ENCODE measurements around the gene TMEM119.
"Not testable (repeated sequence)": the region's sequence is repeated elsewhere in the genome, so short reads cannot be mapped to it uniquely, and the experiment has no call there.

The TMEM119 gene

DNA sequence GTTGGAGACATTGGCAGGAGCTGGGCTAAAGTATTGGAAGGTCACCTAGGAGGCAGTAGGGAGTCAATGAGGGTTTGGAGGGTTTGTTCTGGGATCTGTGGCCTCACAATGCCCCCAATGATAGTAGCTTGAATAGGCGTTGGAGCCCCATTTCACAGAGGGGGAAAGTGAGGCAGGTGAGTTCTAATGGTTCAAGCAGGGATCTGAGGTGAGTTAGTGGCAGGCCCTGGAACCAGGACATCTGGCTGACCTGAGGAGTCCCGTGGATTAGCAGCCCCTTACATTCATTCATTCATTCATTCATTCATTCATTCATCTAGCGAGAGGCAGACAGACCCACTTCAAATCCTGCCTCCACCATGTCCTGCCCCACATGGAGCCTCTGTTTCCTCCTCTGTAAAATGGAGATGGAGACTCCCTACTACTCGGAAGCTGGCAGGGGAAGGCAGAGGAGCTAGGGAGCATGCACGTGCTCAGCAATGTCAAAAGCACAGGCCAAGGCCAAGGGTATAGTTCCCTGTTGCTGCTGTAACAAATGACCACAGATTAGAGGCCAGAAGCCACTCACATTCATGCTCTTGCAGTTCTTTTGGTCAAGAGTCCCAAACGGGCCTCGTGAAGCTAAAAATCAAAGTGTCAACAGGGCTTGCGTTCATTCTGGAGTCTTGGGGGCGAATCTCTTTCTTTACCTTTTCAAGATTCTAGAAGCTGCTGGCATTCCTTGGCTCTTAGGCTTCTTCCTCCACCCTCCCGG is 2.2 kb upstream of the TMEM119 start:
- DNase-seq (ENCODE audit: low spot score) = no peak

DNA sequence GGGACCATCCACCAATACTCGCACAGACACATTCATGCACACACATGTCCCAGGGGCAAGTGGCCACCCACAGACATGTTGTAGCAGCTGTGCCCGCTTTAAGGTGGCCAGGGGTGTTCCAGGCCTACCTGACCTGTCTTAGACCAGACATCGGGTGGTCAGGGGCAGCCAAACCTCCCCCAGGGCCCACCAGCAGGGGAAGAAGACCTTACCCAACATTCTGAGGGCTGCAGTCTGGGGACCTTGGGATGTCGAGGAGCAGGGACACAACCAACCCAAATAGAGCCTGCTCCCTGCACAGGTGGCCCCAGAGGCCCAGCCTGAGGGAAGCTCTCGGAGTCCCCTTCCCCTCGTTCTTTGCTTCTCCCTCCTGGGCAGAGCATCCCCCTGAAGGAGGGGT is 1.7 kb upstream of the TMEM119 start:
- no peak for DNase-seq (ENCODE audit: low spot score)

DNA sequence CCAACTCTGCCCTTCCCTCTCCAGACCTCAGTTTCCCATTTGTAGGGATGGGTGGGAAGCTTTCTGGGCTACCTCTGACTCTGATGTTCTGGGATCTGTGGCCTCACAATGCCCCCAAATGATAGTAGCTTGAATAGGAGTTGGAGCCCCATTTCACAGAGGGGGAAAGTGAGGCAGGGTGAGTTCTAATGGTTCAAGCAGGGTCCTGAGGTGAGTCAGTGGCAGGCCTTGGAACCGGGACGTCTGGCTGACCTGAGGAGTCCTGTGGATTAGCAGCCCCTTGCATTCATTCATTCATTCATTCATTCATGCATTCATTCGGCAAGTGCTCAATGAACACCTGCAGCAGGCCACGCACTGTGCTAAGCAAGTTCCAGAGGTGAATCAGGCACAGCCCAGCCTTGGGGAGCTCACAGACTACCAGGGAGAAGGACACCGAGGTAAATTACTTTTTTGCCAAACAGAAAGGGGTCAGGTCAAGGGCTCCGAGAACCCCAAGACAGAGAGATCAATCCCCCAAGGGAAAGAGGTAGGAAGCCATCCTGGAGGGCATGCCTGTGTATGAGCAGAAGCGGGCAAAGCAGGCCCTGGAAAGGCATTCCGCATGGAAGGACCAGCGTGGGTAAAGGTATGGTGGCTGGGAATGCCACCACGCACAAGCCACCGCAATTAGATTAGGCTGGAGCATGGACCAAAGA is 818 bp upstream of the TMEM119 start:
- DNase-seq (ENCODE audit: low spot score) = no peak

DNA sequence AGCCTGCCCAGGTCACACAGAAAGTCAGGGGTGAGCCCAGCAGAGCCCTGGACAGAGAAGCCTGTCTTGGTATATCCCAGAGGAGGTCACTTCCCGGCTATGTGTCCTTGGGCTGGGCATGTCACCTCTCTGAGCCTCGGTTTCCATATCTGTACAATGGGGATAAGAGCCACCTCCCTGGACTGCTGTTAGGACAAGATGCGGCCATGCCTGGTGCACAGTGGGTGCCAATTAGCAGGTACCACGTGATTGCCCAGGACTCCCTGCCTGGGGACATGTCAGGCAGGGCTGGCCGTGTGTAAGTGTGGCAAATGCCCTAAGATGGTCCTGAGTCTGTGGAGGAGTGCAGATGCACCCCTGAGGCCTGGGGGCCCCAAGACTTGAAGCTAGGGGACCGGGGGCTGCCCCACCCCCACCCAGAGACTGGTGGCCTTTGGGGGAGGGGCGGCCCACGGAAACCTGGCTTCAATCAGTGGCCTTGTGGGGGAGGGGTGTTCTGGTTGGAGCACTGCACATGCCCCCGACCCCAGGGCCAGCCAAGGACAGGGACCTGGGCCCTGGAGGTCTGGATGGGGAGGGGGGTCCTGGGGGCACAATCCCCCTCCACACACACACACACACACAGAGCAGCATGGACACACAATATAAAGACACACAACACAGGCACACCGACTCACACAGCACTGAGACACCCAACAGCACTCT is 878 bp downstream of the TMEM119 start:
- DNase-seq (ENCODE audit: low spot score) = no peak

DNA sequence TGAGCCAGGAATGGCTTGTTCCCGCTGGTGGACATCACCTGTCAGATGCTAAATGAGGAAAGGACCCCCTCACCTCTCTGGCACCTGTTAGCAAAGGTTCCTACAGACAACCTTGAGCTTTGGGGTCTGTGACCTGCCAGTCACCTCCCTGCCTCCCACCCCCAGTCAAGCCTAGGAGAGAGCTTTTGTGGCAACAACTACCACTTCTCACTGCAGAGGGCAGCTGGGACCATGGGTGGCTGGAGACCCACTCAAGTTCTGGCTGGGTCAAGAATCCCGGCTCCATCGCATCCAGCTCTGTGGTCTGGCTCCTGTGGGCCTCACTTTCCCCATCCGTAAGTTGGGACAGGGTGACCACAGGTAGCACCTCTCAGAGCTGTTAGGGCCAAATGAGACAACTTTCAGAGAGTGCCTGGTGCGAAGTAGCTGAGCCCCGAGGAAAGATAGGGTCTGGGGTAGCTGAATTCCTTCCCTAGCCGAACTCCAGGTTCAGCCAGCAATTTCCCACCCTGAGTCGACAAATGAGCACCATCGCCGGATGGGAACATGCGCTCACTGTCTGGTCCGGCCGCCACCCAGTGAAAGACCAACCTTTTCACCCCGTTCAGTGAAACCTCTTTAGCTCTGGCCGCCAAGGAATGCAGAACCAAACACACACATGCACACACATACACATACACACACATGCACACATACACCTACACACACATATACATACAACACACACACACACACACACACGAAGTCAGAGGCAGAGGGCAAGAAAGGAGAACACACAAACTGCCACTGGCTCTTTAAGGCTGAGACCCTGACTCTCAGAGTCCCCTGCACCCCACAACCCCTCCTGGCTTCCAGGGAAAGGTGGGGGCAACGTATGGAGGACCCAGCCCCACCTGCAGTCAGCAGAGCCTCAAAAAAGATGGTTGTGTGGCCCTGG is 1.9 kb downstream of the TMEM119 start:
- DNase-seq (ENCODE audit: low spot score) = no peak

DNA sequence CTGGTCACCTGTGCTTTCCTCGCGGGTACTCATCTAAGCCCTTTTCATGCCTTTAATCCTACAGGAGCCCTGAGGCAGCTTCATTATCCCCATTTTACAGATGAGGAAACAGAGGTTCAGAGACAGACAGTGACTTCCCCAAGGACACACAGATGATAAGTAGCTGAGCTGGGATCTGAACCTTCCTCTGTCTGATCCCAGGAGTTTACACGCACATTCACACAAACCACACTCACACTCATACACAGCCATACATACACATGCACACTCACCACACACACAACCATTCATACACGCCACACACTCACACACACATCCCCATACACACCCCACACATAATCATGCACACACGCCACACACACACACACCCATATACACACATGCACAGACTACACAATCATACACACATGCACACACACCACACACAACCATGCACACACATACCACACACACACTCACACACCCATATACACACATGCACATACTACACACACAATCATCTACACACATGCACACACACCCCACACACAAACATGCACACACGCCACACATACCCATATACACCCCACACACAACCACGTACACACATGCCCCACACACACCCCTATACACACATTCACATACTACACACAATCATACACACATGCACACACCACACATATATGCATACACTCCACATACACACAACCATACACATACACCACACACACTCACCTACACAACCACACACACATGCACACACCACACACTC is 2.7 kb downstream of the TMEM119 start:
- no peak for DNase-seq (ENCODE audit: low spot score)

DNA sequence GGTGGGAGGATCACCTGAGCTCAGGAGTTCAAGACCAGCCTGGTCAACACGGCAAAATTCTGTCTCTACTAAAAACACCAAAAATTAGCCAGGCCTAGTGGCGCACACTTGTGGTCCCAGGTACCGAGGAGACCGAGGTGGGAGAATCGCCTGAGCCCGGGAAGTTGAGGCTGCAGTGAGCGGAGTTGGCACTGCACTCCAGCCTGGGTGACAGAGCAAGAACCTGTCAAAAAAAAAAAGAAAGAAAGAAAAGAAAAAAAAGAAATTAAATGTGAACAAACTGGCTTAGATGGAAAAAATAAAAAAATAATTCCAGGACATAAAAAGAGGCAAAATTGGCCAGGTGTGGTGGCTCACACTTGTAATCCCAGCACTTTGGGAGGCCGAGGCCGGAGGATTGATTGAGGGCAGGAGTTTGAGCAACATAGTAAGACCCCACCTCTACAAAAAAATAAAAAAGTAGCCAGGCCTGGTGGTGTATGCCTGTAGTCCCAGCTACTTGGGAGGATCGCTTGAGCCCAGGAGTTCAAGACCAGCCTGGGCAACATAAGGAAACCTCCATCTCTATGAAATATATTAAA is 3.5 kb downstream of the TMEM119 start:
- no peak for DNase-seq (ENCODE audit: low spot score)

DNA sequence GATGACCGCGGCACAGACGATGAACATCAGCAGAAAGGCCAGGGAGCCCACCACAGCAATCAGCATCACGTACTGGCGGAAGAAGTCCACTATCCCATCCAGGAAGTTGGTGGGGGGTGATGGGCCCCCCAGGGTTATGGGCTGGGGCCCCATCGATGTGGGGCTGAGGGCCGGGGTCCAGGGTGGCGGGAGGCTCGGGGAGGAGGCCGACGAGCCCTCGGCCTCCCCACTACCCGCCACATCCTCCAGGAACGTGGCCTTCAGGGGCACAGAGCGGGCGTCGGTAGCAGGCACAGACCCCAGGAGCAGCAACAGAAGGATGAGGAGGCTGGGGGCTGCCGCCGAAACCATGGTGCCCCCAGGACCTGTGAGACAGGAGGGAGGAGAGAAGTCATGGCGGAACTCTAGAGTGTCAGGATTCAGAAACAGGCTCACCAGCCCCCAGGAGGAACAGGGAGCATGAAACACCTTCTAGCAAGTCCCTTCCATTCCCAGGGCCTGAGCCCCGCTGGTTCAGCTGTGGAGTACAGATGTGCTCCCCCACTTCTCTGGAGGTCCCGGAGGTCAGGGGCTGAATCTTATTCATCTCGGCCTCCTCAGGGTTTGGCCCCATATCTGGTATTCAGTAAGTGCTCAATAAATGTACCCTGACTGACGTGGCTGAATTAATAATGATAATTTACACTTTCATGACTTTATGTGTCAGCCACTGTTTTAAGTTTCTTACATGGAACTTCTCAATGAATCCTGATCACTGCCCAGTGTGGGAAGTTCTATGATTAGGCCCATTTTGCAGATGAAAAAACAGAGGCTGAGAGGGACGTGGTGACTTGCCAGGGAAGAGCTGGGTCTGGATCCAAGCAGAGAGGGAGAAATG is 5.6 kb downstream of the TMEM119 start:
- no peak for DNase-seq (ENCODE audit: low spot score)

DNA sequence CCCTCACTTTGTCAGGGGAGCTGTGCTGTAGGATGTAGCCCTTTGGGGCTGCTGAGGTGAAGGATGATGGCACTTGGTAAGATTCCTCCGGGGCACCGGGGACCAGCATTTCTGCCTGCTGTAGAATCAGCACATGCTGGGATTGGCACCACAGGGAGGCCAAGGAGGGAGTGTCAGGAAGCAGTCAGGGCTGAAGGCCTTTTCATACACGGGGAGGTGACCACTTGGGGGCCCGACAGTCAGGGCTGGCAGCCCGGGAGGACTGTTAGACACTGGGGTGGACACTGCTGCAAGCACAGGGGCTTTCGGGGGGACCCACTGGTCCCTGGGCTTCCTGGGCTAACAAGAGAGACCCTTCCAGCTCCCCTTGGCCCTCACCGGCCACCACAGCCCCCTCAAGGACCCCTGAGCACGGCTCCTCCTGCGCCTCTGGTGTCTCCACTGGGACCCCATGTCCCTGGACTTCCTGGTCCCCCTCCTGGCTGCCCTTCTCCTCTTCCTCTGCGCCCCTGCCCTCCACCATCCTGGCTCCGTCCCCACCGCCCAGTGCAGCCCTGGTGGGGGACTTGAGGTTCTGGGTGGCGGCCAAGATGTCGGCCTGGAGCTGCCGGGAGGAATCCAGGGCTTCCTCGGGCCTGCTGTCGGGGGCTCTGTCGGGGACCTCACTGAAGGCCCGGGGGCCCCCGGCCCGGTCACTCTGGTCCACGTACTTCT is 6.5 kb downstream of the TMEM119 start:
- DNase-seq (ENCODE audit: low spot score) = no peak

DNA sequence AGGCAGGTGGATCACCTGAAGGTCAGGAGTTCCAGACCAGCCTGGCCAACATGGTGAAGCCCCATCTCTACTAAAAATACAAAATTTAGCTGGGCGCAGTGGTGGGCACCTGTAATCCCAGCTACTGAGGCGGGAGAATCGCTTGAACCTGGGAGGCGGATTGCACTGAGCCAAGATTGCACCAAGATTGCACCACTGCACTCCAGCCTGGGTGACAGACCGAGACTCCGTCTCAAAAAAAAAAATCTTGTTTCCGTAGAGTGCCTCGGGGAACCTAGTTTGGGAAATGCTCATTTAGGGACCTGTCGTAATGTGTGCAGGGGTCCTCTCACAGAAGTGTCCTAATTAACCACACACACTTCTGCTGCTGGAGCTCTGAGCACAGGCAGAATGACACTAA is 7.4 kb downstream of the TMEM119 start:
- not testable (repeated sequence) for DNase-seq (ENCODE audit: low spot score)

DNA sequence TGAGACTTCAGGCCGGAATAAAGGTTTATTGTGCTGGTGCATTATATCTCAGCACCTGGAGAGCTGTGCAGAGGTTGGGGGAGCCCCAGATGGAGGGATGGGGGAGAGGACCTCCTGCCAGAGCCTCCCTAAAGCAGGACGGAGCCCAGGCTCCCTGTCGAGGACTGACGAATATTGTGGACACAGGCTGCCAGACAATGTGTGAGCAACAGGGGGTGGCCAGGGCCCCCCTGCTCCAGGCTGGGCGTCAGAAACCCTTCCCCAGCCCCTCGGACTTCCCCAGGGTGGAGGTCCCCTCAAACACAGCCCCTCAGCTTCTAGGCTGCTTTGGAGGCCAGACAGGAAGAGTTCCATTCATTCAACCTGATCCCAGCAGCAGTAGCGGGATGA is 8.0 kb downstream of the TMEM119 start:
- DNase-seq (ENCODE audit: low spot score) = no peak

DNA sequence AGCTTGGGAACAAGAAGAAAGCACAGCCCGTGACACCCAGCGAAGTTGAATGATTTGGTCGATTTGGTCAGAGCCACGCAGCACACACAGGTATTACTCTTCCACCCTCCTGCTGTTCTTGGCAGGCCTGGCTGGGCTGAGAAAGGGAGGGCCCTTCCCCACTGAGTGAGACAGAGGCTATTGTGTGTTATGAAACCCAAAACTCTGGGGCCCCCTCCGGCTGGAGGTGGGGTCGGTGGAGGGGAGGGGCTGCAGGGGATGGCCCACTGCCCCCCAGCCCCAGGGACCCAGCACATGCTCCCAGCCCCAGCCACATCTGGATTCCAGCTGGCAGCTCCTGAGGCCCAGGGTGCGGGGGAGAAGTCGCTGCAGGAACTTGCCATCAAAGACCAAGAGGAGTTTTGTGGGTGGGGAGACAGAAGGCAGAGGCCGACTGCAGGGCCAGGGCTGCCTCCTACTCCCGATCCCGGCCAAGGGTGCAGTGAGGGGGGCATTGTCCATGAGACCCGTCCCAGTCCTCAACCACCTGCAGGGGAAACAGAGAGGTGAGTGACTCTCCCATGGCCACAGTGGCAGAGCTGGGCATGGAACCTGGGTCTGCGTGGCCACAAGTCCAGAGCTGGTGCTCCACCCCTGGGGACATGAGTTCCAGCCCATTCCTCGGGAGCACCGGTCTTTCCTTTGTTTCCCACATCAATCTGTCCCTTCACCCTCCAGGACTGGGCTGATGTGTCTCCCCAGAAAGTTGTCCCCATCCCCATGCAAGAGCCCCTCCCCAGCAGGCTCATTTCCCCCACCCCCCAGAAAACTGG is 8.7 kb downstream of the TMEM119 start:
- DNase-seq (ENCODE audit: low spot score) = no peak

DNA sequence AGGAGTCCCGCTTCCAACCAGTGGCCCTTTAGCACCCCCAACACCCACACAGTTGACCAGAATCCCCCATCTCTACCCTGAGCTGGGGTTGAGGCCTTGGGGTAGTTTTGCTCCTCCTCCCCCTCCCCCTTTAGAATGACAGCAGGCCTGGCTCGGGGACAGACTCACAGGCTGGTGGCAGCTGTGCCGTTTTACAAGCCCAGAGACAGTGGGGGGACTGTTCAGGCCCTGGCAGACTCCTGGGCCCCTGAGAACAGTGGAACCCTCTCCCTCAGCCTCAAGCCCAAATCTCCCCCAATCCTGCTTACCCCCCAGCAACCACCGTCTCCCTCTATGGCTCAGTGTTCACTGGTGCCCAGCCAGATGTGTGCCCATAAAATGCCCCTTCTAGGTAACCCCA is 10.1 kb downstream of the TMEM119 start:
- DNase-seq (ENCODE audit: low spot score) = no peak

DNA sequence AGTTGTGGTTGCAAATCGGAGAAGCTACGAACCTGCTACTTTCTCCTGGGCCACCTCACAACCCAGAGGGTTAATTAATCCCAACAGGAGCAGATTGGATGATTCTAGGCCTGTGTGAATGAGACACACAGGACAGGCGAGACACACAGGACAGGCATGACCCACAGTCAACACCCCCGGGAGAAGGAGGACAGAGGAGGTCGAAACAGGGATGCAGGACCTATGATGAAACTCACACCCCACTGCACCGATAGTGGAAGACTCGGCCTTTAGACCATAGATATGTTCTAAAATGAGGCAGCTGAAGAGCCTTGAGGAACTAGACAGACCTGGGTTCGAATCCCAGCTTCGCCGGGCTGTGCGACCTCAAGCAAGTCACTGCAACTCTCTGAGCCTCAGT is 11.6 kb downstream of the TMEM119 start:
- DNase-seq (ENCODE audit: low spot score) = no peak

DNA sequence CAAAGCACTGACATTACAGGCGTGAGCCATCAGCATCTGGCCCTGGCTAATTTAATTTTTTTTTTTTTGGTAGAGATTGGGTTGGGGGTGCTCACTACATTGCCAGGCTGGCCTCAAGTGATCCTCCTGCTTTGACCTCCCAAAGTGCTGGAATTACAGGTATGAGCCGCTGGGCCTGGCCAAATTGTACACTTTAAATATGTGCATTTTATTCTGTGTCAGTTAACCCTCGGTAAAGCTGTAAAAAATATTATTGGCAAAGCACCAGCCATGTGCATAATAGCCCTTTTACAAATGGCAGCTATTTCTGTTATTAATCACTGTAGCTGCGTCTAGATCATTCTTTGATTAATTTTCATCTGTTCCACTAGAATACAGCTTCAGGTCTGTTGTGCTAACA is 12.0 kb downstream of the TMEM119 start:
- no peak for DNase-seq (ENCODE audit: low spot score)

DNA sequence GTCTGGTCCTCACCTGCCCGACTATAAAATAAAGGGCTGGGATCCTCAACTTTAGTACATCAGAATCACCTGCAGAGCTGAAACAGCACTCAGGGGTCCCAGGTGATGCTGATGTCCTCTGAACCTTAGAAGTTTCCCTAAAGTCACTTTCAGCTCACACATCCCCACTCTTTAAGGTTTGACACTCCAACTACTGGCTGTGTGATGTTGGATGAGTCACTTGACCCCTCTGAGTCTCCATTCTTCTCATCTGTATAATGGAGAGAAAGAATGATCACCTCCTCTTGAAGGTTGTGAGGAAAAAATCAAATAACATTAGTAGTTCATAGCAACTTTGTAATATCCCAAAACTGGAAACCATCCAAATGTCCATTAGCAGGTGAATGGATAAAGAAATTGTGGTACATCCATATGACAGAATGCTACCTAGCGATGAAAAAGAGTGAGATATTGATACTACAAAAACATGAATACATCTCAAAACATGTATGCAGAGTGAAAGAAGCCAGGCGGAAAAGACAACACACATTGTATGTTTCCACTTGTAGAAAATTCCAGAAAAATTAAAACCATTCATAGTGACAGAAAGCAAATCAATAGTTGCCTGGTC is 13.3 kb downstream of the TMEM119 start:
- DNase-seq (ENCODE audit: low spot score) = no peak

DNA sequence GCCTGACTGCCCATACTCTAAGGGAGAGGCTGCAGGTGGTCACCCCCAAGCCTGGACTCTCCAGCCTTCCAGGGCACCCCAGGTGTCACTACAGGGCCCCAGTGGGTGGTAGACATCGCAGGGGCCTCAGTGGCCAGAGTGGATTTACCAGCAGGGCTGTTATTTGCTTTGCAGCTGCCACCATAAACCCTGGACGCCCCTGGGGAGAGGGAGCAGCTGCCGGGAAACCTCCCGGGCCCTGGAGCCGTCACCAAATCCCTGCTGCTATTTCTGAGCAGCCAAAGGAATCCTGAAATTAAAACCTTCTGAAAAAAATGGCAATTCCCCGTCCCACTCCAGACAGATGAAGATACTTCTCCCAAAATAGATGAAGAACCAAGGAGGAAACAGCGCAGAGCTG is 13.9 kb downstream of the TMEM119 start:
- DNase-seq (ENCODE audit: low spot score) = no peak

Measured in hepatic stellate cell (primary cell).